Measurements from ENCODE around the gene CAMTA1.
"Not testable (repeated sequence)": the region's sequence is repeated elsewhere in the genome, so short reads cannot be mapped to it uniquely, and the experiment has no call there.

Gene CAMTA1

GRCh38 chr1:6813165-6813564 lies 27.9 kb downstream of the CAMTA1 start:
- no peak for DNase-seq

GRCh38 chr1:6815726-6816125 lies 30.5 kb downstream of the CAMTA1 start:
- DNase-seq, result no peak

GRCh38 chr1:6819246-6820040 lies 34.2 kb downstream of the CAMTA1 start:
- no peak for DNase-seq

GRCh38 chr1:6820899-6821298 lies 35.6 kb downstream of the CAMTA1 start:
- DNase-seq, result no peak

- no peak for DNase-seq
Measured at GRCh38 chr1:6822530-6823359, 37.5 kb downstream of the CAMTA1 start.

GRCh38 chr1:6823793-6824192 lies 38.5 kb downstream of the CAMTA1 start:
- no peak for DNase-seq

GRCh38 chr1:6824665-6825368 lies 39.6 kb downstream of the CAMTA1 start:
- DNase-seq, result no peak

- DNase-seq, result no peak
Measured at GRCh38 chr1:6825828-6826227, 40.6 kb downstream of the CAMTA1 start.

GRCh38 chr1:6827079-6827478 lies 41.8 kb downstream of the CAMTA1 start:
- no peak for DNase-seq

GRCh38 chr1:6827630-6828165 lies 42.4 kb downstream of the CAMTA1 start:
- no peak for DNase-seq

- DNase-seq, result no peak
Measured at GRCh38 chr1:6831366-6831765, 46.1 kb downstream of the CAMTA1 start.

GRCh38 chr1:6832006-6832405 lies 46.8 kb downstream of the CAMTA1 start:
- DNase-seq, result not testable (repeated sequence)

- no peak for DNase-seq
Measured at GRCh38 chr1:6832531-6833188, 47.4 kb downstream of the CAMTA1 start.

- DNase-seq, result no peak
Measured at GRCh38 chr1:6833804-6834203, 48.5 kb downstream of the CAMTA1 start.

- DNase-seq, result no peak
Measured at GRCh38 chr1:6834366-6834765, 49.1 kb downstream of the CAMTA1 start.

- DNase-seq, result no peak
Measured at GRCh38 chr1:6835139-6835538, 49.9 kb downstream of the CAMTA1 start.

GRCh38 chr1:6842301-6842700 lies 57.0 kb downstream of the CAMTA1 start:
- DNase-seq, result no peak

GRCh38 chr1:6845786-6846185 lies 60.5 kb downstream of the CAMTA1 start:
- DNase-seq, result not testable (repeated sequence)

GRCh38 chr1:6848816-6849215 lies 63.6 kb downstream of the CAMTA1 start:
- DNase-seq, result no peak

GRCh38 chr1:6850537-6850936 lies 65.3 kb downstream of the CAMTA1 start:
- DNase-seq, result no peak

- no peak for DNase-seq
Measured at GRCh38 chr1:6852136-6852890, 67.1 kb downstream of the CAMTA1 start.

GRCh38 chr1:6854166-6854565 lies 68.9 kb downstream of the CAMTA1 start:
- no peak for DNase-seq
